Kidney (tissue), 14 donors: ENCODE data around the gene MRPL23. TPM values are rescaled to one million over a fixed set of nuclear protein-coding genes. Genes with fewer than 3 reads are reported as not detected.

Source experiments
- DNase-seq, 5 donors: peaks; one replicate each; pipeline ENCODE4 v3.0.0-alpha.2; 2013 to 2020
- FAIRE-seq: peaks from 2 replicates; lab custom pipeline; 2012; peaks lifted over from hg19 to GRCh38; lab: Jason Lieb, UNC
- H3K27ac ChIP-seq, 2 donors: one replicate each; pipeline ENCODE4 v1.7.0; 2013; ENCODE audit warnings: low read depth in 2 of 2, low read length in 2 of 2, inconsistent platforms in 1 of 2
- H3K27me3 ChIP-seq: one replicate; pipeline ENCODE4 v1.7.1; 2013; ENCODE audit warnings: low read length, inconsistent platforms; ENCODE audit not compliant: control insufficient read depth, insufficient read depth
- H3K36me3 ChIP-seq, 3 donors: one replicate each; pipeline versions ENCODE4 v1.7.0 to v1.7.1; 2013; ENCODE audit warnings: low read length in 3 of 3, control low read depth in 1 of 3, inconsistent platforms in 1 of 3; ENCODE audit not compliant: insufficient read depth in 3 of 3, control insufficient read depth in 2 of 3
- H3K4me1 ChIP-seq, 3 donors: one replicate each; pipeline versions ENCODE4 v1.7.0 to v1.7.1; 2013; ENCODE audit warnings: low read length in 3 of 3, inconsistent platforms in 1 of 3, low read depth in 1 of 3; ENCODE audit not compliant: control insufficient read depth in 2 of 3, insufficient read depth in 2 of 3
- H3K4me3 ChIP-seq, 3 donors: one replicate each; pipeline versions ENCODE4 v1.7.0 to v1.8.1; 2013; ENCODE audit warnings: low read length in 3 of 3, control low read depth in 1 of 3, inconsistent platforms in 1 of 3
- H3K9ac ChIP-seq, 3 donors: one replicate each; pipeline versions ENCODE4 v1.7.0 to v1.7.1; 2013; ENCODE audit warnings: low read length in 3 of 3, control low read depth in 1 of 3, inconsistent platforms in 1 of 3
- H3K9me3 ChIP-seq, 3 donors: one replicate each; pipeline versions ENCODE4 v1.7.0 to v1.7.1; 2013; ENCODE audit warnings: low read length in 3 of 3, control low read depth in 1 of 3, inconsistent platforms in 1 of 3; ENCODE audit not compliant: control insufficient read depth in 2 of 3, insufficient read depth in 1 of 3
- intact Hi-C: fragments of 100-400 bp; cut with DNase I; formaldehyde crosslinking; loops from one replicate; pipeline ENCODE4 v1.11.1; 2022
- polyA plus RNA-seq: library from polyadenylated mRNA; stranded (reverse); fragments of 350-450 nt; fragmentation: Illumina TruSeq; extraction: RNeasy Lipid Tissue Mini Kit (QIAGEN cat#74804); gene quantifications from one replicate; pipeline ENCODE4 v1.2.3, GENCODE V29; 2014; ENCODE audit warnings: low read depth, low replicate concordance; ENCODE audit not compliant: insufficient read depth
- total RNA-seq: library from RNA; stranded (reverse); fragmentation: NEBNext Ultra II Directional; extraction: Animal tissue kit (Norgen Biotek cat#: 25700); gene quantifications from one replicate; pipeline ENCODE4 v1.2.1, GENCODE V29; 2021
- TF ChIP-seq, protein P1 (sequence below): IDR thresholded peaks from 3 replicates; pipeline ENCODE4 v1.5.1; 2012; ENCODE audit warnings: mild to moderate bottlenecking, moderate library complexity, borderline replicate concordance; ENCODE audit not compliant: insufficient read depth; ENCODE audit errors: extremely low read depth
- donor health status: control.
- donor health status: control.
- donor health status: control.
- donor health status: control.
- donor health status: control.
- donor health status: DM: yes; HTN: yes; CAD: no.
- donor health status: Normal renal cell carcinoma (clear cell type).

MRPL23 gene
- total and polyA plus RNA-seq, 2 donors from 2014 or later, result 45.9 to 183 TPM

DNA sequence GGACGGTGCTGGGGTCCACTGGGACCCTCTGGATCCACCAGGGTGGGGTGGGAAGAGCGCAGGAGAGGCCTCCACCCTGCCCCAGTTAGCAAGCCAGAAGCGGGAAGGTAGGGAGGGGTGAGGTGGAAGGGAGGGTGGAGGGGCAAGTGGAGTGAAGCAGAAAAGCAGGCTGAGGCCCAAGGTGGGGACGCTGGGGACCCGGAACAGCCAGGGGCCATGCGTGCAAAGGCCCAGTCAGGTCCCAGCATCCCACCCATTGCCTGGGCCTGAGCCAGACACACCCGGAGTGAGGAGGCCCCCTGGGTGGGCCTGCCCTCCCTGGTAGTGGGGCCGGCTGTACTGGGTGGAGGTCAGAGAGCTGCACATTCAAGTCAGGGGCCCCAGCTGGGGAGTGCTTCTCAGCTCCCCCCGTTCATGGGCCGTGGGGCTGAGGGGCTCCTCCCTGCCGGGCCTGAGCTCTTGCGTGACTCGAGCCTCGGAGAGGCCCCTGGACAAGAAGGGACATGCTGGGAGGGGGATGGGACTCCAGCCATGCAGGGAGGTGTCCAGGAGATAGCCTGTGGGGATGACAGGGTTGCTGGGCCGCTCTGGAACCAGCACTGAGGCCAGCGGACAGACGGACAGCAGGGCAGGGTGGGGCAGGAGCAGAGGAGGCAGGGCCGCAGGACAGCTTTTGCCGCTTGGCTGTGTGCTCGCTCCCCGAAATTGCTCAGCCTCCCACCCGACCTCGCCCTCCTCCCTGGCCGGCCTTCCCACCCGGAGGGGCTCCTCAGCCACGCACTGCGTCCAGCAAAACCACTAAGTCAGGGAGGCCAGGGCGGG lies 19.9 kb upstream of the MRPL23 start:
- TF ChIP-seq, protein P1, sequence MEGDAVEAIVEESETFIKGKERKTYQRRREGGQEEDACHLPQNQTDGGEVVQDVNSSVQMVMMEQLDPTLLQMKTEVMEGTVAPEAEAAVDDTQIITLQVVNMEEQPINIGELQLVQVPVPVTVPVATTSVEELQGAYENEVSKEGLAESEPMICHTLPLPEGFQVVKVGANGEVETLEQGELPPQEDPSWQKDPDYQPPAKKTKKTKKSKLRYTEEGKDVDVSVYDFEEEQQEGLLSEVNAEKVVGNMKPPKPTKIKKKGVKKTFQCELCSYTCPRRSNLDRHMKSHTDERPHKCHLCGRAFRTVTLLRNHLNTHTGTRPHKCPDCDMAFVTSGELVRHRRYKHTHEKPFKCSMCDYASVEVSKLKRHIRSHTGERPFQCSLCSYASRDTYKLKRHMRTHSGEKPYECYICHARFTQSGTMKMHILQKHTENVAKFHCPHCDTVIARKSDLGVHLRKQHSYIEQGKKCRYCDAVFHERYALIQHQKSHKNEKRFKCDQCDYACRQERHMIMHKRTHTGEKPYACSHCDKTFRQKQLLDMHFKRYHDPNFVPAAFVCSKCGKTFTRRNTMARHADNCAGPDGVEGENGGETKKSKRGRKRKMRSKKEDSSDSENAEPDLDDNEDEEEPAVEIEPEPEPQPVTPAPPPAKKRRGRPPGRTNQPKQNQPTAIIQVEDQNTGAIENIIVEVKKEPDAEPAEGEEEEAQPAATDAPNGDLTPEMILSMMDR, result no peak
- Histone ChIP-seq H3K27ac (no peak overlapping the region), H3K9ac (no peak overlapping the region), H3K9me3 (no peaks in the 10 kb centered on the region), H3K4me3 (no peak overlapping the region), H3K36me3 (no peaks in the 10 kb centered on the region), H3K27me3 (no peaks in the 10 kb centered on the region), H3K4me1 (no peaks in the 10 kb centered on the region)
- FAIRE-seq (no peak), DNase-seq (peak; percentile 52 to 76 (median 75))
- intact Hi-C loops, result no loop called here

DNA sequence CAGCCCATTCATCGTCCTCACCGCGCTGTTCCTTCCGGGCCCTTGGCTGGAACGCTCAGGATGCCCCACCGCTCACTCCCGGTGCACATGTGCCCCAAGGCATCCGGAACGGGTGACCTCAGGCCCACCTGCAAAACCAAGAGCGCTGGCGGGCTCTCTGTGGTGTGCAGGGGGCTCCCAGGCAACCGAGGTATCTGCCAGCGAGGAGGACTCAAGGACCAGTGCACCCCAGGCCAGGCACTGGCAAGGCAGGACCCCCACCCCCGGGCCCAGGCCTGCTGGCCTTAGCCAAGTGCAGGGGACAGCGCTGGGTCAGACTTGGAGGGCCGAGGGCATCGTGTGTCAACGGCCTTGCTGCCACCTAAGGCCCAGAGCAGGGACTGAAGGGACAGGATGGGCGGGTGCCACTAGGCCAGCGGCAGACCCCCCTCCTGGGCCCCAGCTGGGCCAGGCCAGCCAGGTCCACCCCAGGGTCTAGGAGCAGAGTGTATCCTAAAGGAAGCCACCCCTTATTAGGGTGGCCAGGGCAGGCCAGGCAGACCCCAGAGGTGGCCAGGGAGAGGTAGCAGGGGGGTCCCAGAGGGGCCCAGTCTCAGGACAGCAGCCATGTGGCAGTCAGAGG lies 19.2 kb upstream of the MRPL23 start:
- Histone ChIP-seq H3K4me3 (no peak overlapping the region), H3K4me1 (no peaks in the 10 kb centered on the region), H3K27ac (no peak overlapping the region), H3K27me3 (no peaks in the 10 kb centered on the region), H3K9me3 (no peaks in the 10 kb centered on the region), H3K9ac (no peak overlapping the region), H3K36me3 (no peaks in the 10 kb centered on the region)
- FAIRE-seq, result no peak
- TF ChIP-seq, protein P1, result no peak
- peak in 2 of 5 donors; percentile 63 to 68 for DNase-seq
- intact Hi-C loops, result no loop called here

DNA sequence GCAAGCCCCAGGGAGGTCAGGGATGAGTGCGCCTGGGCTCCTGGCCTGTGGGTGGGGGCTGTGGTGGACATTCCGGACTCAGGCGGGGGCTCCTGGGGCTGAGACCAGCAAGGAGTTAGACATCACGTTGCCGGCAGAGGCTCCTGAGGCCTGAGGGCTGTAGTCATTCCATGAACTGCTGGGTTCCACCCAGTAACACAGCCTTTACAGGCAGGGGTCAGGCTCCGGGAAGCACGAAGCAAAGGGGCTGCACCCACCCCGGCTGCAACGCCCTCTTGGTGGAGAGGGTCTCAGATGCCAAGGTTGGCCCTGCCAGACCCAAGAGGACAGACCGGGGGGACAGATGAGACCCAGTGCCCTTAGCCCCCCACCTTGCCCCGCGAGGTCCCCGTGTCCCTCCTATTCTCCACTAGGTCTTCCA lies 18.7 kb upstream of the MRPL23 start:
- intact Hi-C loops, result no loop called here
- peak in 2 of 5 donors; percentile 61 to 64 for DNase-seq

More for the DNA sequence above, 18.7 kb upstream of the MRPL23 start:
- Histone ChIP-seq H3K27me3 (no peaks in the 10 kb centered on the region), H3K4me3 (no peak overlapping the region), H3K27ac (no peak overlapping the region), H3K9ac (no peak overlapping the region), H3K36me3 (no peaks in the 10 kb centered on the region), H3K4me1 (no peaks in the 10 kb centered on the region), H3K9me3 (no peaks in the 10 kb centered on the region)
- FAIRE-seq, result no peak
- TF ChIP-seq, protein P1, result no peak
